Renal pelvis (tissue), 12 donors: Measurements from ENCODE around the gene KCTD10. TPM values are rescaled to one million over a fixed set of nuclear protein-coding genes. Genes with fewer than 3 reads are reported as not detected.

ENCODE experiments used
- DNase-seq: peaks from one replicate; pipeline ENCODE4 v3.0.0-alpha.2; 2013
- long read RNA-seq, 16 experiments: transcript quantifications; one replicate each; lab custom pipeline, GENCODE V29; 2026
- polyA plus RNA-seq, 3 donors: library from polyadenylated mRNA; unstranded; fragments of 120-200 nt; gene quantifications; one replicate each; pipeline ENCODE4 v1.2.1, GENCODE V29; 2013; ENCODE audit not compliant: insufficient read length in 3 of 3

KCTD10 gene, protein sequence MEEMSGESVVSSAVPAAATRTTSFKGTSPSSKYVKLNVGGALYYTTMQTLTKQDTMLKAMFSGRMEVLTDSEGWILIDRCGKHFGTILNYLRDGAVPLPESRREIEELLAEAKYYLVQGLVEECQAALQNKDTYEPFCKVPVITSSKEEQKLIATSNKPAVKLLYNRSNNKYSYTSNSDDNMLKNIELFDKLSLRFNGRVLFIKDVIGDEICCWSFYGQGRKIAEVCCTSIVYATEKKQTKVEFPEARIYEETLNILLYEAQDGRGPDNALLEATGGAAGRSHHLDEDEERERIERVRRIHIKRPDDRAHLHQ
- polyA plus RNA-seq, result 10 to 100 TPM; 44.1 to 60.3 (median 50.7) TPM
- long read RNA-seq, donor 1, full-length matches to known transcripts, result 11 of 11 reads
- long read RNA-seq, donor 1, partial matches to known transcripts, result 0 of 11 reads
- long read RNA-seq, donor 1, other reads (novel, unspliced or antisense), result 0 of 11 reads
- long read RNA-seq, donor 2, full-length matches to known transcripts, result 11 of 11 reads
- long read RNA-seq, donor 2, partial matches to known transcripts, result 0 of 11 reads
- long read RNA-seq, donor 2, other reads (novel, unspliced or antisense), result 0 of 11 reads
- long read RNA-seq, donor 3, full-length matches to known transcripts, result 8 of 8 reads
- long read RNA-seq, donor 3, partial matches to known transcripts, result 0 of 8 reads
- long read RNA-seq, donor 3, other reads (novel, unspliced or antisense), result 0 of 8 reads
- long read RNA-seq, donor 4, full-length matches to known transcripts, result 7 of 7 reads
- long read RNA-seq, donor 4, partial matches to known transcripts, result 0 of 7 reads
- long read RNA-seq, donor 4, other reads (novel, unspliced or antisense), result 0 of 7 reads
- long read RNA-seq, donor 5, full-length matches to known transcripts, result 1 of 1 reads
- long read RNA-seq, donor 5, partial matches to known transcripts, result 0 of 1 reads
- long read RNA-seq, donor 5, other reads (novel, unspliced or antisense), result 0 of 1 reads
- long read RNA-seq, donor 6, full-length matches to known transcripts, result 7 of 17 reads
- long read RNA-seq, donor 6, partial matches to known transcripts, result 10 of 17 reads
- long read RNA-seq, donor 6, other reads (novel, unspliced or antisense), result 0 of 17 reads
- long read RNA-seq, donor 7, full-length matches to known transcripts, result 11 of 11 reads
- long read RNA-seq, donor 7, partial matches to known transcripts, result 0 of 11 reads
- long read RNA-seq, donor 7, other reads (novel, unspliced or antisense), result 0 of 11 reads
- long read RNA-seq, donor 8, full-length matches to known transcripts, result 4 of 4 reads
- long read RNA-seq, donor 8, partial matches to known transcripts, result 0 of 4 reads
- long read RNA-seq, donor 8, other reads (novel, unspliced or antisense), result 0 of 4 reads
- long read RNA-seq, donor 9, full-length matches to known transcripts, result 19 of 19 reads
- long read RNA-seq, donor 9, partial matches to known transcripts, result 0 of 19 reads
- long read RNA-seq, donor 9, other reads (novel, unspliced or antisense), result 0 of 19 reads
- long read RNA-seq, donor 10, full-length matches to known transcripts, result 12 of 12 reads
- long read RNA-seq, donor 10, partial matches to known transcripts, result 0 of 12 reads
- long read RNA-seq, donor 10, other reads (novel, unspliced or antisense), result 0 of 12 reads
- long read RNA-seq, donor 11, full-length matches to known transcripts, result 8 of 8 reads
- long read RNA-seq, donor 11, partial matches to known transcripts, result 0 of 8 reads
- long read RNA-seq, donor 11, other reads (novel, unspliced or antisense), result 0 of 8 reads
- long read RNA-seq, donor 12, full-length matches to known transcripts, result 13 of 18 reads
- long read RNA-seq, donor 12, partial matches to known transcripts, result 0 of 18 reads
- long read RNA-seq, donor 12, other reads (novel, unspliced or antisense), result 5 of 18 reads
- long read RNA-seq, donor 13, full-length matches to known transcripts, result 7 of 7 reads
- long read RNA-seq, donor 13, partial matches to known transcripts, result 0 of 7 reads
- long read RNA-seq, donor 13, other reads (novel, unspliced or antisense), result 0 of 7 reads
- long read RNA-seq, donor 14, result 0 reads
- long read RNA-seq, donor 15, full-length matches to known transcripts, result 17 of 17 reads
- long read RNA-seq, donor 15, partial matches to known transcripts, result 0 of 17 reads
- long read RNA-seq, donor 15, other reads (novel, unspliced or antisense), result 0 of 17 reads
- long read RNA-seq, donor 16, full-length matches to known transcripts, result 15 of 15 reads
- long read RNA-seq, donor 16, partial matches to known transcripts, result 0 of 15 reads
- long read RNA-seq, donor 16, other reads (novel, unspliced or antisense), result 0 of 15 reads

DNA sequence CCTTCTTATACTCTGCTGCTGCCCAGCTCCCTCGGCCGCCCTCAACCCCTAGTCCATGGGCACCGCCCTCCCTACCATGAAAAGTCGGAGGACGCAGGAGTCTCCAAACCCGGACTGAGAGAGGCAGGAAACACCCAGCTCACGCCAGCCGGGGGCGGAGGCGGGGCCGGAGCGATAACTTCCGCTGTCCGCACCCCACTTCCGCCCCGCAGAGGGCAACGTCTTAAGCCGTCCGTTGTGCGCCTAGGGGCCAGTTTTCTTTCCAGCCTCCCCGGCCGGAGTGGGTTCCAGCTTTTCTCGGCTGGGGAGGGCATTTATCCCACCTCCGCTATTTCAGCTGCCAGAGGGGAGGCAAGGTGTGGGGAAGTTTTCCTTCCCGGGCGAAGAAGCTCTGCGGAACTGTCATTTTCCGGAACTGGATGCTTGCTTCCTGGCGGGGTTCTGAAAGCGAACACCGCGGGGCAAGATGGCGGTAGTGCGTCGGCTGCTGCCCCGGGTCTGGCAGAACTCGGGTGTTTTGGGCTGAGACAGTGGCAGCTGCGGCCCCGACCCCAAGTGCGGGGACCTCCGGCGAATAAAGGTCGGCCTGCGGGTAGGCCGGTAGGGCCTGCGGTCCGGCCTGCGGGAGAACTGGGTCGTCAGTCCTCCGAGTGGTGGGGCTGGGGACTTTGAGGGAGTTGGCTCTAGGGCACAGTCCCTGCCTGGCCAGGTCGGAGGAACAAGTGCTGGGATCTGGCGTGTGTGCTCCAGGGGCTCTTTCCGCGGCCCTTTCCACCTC lies at the start of gene KCTD10, which contains the start of gene UBE3B:
KCTD10 (minus strand) TSS at position 116 of the 778 bp plus-strand sequence; CDS start at position 78, 38 bp downstream.
UBE3B (plus strand) TSS at position 450 of the 778 bp plus-strand sequence. CDS start 5,918 bp downstream, outside the sequence.
- peak; percentile 88 for DNase-seq

DNA sequence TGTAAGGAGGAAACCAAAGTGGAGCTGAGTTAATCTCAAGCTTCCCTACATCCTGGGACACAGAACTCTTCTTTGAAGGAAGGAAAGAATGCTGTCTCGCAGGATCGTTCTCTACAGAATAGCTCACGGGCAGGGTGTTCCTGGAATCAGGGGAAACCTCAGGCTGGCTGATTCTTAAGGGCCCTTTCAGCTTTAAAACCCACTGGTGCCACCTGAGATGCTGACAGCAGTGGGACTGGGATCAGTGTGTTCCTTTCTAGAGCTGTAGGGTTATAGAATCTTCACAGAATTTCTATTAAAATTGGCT lies 48.1 kb upstream of the KCTD10 start:
- no peak for DNase-seq

DNA sequence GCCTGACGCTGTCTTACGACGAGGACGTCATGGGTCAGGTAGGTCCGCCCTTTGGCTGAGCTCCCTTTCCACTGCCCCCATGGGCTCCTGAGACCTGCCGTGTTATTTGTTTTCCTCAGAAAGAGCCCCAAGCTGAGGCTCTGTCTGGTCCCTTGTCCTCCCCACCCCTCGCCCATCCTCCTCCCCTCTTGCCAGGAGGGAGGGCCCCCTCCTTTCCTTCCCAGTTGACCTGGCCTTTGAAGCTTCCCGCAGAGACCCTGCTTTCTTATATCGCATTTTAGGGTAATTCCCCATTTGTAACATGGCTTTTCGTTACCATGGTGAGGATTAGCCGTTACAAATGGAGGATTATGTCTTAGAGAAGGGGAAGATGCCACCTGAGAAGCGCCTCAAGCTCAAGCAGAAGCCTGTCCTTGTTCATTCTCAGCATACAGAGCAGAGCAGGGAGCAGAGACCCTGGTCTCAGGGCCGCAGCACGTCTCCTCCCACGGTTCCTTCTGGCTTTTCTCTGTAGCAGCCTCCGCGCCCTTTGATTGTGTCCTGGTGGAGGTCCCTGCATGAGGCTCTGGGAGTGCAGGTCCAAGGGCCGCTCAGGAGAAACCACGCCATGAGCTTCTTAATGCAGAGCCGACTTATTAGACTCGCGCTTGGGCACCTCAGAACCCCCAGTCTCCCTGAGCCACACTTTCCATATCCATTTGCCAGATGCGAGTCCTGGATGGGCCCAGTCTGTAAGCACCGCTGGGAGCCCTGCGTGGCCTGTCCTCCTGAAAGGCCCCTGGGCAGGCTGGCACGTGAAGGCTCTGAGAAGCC lies 47.6 kb upstream of the KCTD10 start:
- no peak for DNase-seq

DNA sequence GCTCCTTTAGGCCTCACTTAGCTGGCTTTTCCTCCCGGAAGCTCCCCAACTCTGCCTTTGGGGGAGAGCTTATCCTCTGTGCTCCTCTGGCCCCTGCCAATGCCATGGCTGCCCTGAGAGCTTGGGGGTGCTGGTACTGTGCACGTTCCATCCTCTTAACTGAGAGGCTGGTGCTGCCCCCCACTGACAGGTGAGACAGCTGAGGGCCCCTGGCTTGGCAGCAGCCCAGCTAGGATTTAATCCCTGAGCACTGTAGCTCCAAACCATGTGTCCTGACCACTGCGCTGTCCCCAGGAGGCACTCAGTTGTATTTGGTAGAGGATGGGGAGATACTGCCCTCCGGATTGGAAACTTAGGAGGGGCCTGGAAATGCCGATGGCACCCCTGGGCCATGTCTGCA lies 46.4 kb upstream of the KCTD10 start:
- DNase-seq, result no peak

DNA sequence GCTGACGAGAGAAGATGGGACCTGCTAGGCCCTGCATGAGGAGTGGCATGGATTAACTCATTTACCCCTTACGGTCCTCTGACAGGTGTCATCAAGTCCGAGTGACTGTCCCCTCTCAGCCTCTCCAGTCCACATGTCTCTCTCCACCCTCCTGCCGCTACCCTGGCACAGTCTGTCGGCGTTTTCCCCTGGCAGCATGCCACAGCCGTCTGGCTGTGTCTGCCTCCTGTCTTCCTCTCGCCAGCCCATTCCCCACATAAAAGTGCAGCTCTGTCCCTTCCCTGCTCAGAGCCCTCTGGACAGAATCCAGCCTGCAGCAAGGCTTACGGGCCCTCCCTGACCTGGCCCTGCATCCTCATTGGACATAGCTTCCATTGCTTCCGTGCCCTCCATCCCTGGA lies 46.0 kb upstream of the KCTD10 start:
- DNase-seq, result no peak

DNA sequence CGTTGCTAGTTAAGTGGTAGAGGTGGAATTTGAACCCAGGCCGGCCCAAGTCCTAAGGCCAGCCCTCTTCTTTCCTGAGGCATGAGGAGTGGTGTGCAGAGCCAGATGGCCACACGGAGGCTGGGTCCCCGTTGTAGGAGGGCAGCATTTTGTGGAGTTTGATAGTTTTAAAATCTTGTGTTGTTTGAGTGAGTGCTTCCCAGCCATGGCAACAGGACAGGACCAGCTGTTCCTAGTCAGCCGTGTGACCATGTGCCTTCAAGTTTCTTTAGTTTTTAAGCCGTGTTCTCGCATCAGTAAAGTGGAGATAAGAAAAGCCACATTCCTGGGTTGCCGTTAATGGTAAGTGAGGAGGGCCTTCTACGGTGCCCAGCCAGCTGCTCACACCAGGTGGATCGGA lies 44.7 kb upstream of the KCTD10 start:
- DNase-seq, result peak; percentile 34

DNA sequence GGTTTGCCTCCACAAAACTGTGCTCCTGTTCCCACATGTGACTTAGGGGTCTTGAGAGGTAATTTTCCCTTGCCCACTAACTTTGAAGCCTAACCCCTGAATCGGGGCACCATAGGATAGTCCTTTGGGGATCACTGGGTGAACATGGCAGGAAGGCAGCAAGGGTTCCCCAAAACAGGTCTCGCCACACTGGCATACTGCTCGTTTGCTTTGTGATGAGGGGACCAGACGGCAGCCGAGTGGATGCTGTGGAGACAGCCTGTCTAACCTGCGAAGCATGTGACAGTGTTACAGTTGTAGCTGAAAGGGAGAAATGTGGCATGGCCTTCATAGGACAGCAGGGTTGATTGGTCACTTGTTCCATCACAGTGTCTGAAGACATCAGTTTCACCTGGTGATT lies 42.7 kb upstream of the KCTD10 start:
- DNase-seq, result no peak

DNA sequence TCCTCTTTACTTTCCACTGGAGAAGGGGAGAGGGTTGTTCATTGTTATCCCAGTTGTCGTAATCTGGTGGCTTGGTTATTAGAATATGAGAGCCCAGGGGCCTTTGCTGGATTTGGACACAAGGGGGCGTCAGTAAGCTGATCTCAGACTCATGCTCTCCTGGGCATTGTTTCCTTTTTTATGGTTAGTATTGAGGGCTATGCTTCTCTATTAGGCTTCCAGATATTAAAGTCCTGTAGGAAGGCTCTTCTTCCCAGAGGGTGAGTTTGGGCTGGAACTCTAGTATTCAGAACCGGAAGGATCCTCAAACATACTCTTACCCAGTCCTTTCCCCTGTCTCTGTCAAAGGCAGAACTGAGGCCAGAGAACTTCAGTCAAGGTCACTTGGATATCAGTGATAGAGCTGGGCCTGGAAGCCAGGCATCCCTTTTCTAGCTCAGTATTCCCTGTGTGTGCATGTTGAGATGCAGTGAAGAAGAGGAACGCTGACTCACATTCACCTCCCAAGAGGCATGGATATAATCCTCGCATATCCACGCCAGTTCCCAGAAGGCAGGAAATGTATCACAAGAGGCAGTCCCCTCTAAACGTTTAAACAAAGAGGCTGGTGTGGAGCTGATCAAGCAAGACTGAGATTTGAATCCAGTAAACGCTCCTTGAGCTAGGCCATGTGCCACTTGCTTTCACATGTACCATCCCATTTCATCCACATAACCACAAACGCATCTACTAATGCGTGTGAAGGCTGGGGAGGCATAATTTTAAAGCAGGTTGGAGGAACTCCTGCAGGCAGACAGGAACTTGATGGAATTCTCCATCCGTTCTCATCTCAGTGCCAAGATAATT lies 41.9 kb upstream of the KCTD10 start:
- peak; percentile 64 for DNase-seq

DNA sequence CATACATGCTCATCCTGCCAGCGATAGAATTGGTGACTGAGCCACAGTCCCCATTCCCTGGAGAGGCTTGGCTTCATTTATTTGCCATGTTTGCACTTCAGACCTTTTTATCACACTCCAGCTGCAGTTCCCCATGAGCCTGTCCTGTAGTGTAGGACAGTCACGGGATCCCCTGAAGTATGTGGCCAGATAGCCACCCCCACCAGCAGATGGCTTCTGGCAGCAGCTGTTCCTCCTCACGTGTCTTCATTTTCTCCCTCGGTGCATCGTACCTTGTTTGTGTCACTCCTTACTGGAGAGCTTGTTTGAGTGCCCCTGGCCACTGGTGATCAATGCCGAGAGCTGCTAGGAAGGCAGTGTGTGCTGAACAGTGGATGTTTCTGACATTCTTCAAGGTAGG lies 40.5 kb upstream of the KCTD10 start:
- DNase-seq, result no peak

DNA sequence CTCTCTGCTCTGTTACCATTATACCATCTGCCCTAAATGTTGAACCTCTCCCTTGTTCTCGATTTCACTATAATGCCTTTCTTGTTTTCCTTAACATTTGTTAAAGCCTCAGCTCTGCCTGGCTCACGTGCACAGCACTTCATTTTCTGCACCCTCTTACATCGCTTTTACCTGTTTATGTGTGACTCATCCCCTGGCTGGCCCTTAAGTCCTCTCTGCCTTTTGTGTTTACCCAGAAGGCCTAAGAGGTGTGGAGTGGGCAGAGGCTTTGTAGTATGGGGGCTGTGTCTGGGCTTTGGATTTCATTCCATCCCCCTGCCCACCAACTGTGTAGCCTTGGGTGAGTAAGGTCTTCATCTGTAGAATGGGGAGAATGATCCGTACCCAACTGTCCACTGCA lies 36.9 kb upstream of the KCTD10 start:
- DNase-seq, result no peak

DNA sequence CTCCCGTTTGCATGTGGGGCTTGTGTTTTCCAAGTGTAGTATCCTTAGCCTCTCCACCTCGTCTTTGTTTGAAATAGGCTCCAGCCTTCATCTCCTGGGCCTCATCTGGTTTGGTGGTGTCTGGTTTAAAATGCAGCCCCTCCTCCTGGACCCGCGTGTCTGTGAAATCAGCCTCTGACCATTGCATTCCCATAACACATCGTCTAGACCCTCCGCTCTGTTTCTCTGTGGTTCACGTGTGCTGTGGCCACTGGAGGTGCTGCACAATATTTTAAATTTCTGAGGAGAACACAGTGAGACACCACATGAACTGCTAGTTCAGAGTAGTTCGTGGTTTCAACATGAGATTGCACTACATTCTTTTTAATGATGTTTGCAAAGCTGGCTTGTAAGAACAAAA lies 36.0 kb upstream of the KCTD10 start:
- no peak for DNase-seq

DNA sequence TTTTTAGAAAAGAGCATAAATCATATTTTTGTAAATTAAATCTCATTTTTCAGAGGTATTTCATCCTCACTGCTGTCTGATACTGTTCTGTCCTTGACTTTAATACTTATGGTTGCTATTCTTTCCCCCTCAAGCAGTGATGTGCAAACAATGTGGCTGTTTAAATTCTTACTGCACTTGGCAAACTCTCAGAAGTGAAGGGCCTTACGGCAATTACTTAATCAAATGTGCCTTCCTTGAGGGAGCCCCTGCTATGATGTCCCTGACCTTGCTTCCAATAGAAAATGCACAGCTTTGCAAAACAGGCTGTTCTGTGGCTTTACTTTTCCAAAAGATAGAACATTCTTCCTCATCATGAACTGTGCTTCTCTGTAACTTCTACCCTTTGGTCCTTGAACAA lies 35.5 kb upstream of the KCTD10 start:
- no peak for DNase-seq

DNA sequence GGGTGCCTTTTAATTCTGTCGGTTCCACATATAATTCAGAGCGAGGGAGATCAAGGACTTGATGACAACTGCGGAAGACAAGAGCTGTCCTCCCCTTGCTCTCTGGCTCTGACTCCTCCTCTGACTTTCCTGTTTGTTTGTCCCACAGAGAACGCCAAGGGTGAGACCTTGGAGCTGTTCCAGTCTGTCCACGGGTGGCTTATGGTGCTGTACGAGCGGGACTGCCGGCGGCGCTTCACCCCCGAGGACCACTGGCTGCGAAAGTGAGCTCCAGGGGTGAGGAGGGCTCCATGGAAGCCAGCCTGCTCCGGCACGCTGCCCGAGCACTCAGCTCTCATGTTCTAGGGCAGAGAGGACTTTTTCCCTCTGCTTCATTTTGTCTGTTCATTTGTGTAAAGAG lies 33.1 kb upstream of the KCTD10 start:
- DNase-seq, result no peak

DNA sequence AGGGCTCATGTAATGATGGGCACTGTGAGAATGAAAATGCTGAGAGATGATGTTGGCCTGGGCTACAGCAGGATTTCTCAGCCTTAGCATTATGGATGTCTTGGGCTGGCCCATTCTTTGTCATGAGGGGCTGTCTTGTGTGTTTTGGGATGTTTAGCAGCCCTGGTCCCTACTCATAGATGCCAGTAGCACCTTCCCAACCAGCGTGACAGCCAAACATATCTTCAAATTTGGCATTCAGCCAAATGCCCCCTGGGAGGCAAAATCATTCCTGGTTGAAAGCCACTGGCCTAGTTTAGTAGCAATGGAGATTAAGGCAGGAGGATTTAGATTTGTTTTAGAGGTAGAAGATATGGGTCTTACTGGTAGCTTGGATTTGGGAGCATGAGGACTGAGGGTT lies 27.0 kb upstream of the KCTD10 start:
- no peak for DNase-seq

DNA sequence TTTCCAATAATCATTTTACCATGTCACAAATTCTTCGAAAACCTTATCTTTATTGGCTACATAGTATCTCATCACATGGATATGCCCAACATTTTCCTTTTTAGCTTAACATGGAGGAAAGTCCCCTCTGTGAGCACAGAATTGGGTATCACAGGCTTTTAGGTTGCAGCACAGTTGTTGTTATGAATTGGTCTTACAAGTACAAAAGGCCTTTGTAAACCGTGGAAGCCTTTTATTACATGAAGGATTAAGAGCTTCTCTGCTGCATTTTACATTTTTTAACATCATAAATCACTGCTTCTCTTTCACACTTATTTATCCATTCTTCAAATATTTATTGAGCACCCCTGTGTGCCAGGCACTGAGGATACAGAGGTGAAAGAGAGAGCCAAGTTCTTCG lies 26.5 kb upstream of the KCTD10 start:
- DNase-seq, result no peak

DNA sequence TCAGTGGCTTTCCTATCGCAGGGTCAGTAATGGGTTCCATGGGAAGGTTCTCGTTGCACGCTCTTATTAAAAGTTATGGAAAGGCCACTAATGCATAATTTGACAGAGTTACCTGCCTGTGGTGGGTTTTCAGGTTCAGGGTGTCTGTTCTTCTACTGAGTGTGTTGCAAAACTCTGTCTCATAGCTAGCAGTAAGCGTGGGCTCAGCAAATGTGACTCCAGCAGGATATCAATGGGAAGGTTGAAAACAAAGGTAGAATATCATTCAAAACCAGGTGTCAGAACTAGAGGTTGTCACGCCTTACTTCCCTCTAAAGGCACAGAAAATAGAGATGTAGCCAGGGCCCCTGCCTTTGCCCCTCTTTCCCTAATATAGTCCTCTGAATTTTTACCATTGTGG lies 25.2 kb upstream of the KCTD10 start:
- no peak for DNase-seq

DNA sequence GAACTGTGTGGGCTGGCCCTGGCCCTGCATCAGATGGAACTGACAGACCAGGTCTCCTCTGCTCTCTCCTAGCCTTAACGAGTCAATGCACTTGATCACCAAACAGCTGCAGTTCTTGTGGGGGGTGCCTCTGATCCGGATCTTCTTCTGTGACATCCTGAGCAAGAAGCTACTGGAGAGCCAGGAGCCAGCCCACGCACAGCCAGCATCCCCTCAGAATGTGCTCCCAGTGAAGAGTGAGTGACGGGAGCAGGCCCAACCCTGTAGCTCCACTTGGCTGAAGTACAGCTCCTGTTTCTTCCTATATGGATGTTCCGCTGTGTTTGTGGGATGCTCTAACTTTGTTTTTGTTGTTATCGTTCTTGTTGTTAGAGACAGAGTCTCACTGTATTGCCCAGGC lies 24.2 kb upstream of the KCTD10 start:
- DNase-seq, result no peak
